NCI-H460 (cell line): ENCODE data around the gene GARIN5B. TPM values are rescaled to one million over a fixed set of nuclear protein-coding genes. Genes with fewer than 3 reads are reported as not detected.
A peak's percentile ranks its signal among the peaks of the same experiment; 100 is the strongest.

Source experiments
- DNase-seq: peaks from one replicate; pipeline ENCODE4 v3.0.0-alpha.2; 2016; ENCODE audit warnings: low read depth; ENCODE audit errors: extremely low read depth
- total RNA-seq: library from RNA; depleted of rRNA; stranded (reverse); fragments of >200 nt; shearing (Covaris generic); gene quantifications from 2 replicates; pipeline ENCODE4 v1.2.3, GENCODE V29; 2014

The GARIN5B gene
- total RNA-seq, 1 experiment from 2014 or later = not detected

DNA sequence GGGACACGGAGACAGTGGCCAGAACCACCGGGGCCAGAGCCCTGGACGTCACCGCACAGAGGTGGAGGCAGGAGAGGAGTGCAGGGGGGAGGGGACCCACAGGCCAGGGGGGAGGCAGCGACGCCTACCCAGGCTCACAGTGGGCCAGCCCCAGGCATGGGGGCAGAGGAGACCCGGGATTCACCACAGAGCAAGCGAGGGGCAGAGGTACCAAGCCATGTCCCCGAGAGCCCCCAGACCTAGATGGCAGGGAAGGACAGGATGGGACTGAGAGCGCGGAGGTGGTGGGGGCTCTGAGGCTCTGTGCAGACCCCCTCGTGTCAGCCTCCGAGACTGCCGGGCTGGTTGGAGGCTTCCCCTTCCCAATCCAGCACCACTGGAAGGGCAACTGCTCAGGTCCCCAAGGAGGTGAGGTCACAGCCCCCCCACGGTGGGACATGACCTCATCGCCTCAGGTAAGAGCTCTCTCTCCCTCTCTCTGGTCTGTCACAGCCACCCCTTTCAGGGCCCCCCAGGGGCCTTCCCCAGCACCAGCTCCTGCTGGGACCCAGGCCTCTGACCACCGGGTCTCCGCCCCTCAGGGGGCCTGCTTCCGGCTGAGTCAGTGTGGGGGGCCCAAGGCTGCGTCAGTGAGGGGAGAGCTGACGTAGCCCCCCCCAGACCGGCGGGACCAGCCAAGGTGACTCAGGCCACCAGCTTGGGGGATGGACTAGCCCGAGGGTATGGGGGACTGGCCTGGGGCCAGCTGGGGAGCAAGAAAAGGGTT lies 9.4 kb upstream of the GARIN5B start:
- no peak for DNase-seq

GRCh38 chr19:55370305-55370988 lies 7.4 kb upstream of the GARIN5B start, which contains the start of gene IL11:
Gene IL11 (minus strand): TSS chr19:55370463. CDS start chr19:55370310, 153 bp downstream.
- DNase-seq = no peak

DNA sequence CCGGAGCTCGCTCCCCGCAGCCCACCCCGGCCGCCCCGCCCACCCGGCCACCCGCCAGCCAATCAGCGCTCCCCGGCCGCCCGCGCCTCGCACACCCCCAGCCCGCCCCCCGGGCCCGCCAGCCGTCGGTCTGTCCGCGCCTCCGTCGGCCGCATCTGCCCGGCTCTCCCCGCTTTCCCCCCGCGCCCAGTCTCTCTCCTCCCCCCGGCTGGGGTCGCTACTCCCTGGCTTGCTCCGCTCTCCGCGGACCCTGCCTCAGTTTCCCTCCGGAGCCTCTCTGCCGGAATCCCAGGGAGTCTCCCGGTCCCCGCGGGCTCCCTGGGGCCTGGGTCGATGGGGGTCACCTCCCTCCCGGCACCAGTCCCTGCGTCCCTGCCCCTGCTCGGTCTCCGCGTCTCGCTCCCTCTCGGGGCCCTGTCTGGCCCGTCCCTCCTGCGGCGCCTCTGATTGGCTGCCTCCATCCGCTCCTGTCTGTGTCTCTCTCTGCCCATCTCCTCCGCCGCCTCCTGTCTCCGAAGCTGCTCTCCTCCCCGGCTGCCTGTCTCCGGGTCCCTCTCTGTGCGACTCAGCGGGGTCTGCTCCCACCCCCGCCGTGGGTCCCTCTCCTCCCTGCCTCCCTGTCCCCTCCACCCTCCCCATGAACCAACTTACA lies 6.7 kb upstream of the GARIN5B start:
- peak; percentile 22 for DNase-seq

- no peak for DNase-seq
These were observed 5.9 kb upstream of the GARIN5B start for GRCh38 chr19:55368701-55369563.

- DNase-seq = no peak
These were observed 5.0 kb upstream of the GARIN5B start for GRCh38 chr19:55368106-55368505.

DNA sequence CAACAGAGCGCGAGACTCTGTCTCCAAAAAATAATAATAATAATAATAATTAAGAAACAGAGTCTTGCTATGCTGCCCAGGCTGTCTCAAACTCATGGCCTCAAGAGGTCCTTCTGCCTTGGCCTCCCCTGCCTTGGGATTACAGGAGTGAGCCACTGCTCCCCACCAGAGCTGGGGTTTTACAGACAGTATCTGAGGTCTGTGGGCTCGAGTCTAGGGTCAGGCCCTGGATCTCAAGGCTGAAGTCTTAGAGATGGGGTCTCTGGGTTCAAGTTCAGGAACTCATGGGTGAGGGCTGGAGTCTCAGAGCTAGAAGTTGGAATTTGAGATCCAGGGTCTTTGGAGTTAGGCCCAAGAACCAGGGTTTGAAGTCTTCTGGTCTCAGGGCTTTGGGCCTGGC lies 3.7 kb upstream of the GARIN5B start:
- no peak for DNase-seq

DNA sequence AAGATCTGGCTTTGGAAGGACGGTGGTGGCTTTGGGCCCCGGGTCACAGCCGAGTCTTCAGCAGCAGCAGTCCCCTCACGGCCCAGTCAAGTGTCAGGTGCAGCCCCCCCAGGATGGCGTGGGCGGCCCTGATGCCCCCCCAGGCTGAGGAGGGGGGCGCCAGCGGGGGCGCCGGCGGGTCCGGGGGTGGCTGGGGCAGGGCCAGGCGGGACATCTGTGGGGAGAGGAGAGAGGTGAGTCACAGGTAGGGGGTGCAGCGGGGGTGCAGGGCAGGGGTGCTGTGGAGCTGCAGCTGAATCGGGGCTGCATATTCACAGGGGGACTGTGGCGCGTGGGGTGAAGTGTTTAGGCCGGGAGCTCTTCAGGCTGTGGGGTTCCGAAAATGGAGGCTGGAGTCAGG lies 2.9 kb upstream of the GARIN5B start:
- DNase-seq = no peak

DNA sequence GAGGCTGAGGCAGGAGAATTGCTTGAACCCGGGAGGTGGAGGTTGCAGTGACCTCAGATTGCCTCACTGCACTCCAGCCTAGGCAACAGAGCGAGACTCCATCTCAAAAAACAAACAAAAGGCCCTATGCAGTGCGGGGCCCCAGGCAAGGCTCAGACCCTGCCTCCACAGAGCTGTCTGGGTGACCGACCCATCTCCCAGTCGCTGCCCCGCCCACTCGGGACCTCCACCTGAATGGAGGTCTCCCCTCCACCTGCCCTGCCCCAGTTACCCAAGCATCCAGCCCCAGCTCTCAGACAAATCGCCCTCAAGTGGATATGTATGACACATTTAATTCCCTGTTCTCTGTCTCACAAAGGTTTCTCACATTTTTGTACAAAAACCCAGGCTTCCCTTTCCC lies 2.2 kb upstream of the GARIN5B start:
- no peak for DNase-seq

GRCh38 chr19:55362174-55362989 lies 678 bp downstream of the GARIN5B start:
- DNase-seq = no peak

- DNase-seq = no peak
These were observed 2.2 kb downstream of the GARIN5B start for GRCh38 chr19:55360902-55361301.

DNA sequence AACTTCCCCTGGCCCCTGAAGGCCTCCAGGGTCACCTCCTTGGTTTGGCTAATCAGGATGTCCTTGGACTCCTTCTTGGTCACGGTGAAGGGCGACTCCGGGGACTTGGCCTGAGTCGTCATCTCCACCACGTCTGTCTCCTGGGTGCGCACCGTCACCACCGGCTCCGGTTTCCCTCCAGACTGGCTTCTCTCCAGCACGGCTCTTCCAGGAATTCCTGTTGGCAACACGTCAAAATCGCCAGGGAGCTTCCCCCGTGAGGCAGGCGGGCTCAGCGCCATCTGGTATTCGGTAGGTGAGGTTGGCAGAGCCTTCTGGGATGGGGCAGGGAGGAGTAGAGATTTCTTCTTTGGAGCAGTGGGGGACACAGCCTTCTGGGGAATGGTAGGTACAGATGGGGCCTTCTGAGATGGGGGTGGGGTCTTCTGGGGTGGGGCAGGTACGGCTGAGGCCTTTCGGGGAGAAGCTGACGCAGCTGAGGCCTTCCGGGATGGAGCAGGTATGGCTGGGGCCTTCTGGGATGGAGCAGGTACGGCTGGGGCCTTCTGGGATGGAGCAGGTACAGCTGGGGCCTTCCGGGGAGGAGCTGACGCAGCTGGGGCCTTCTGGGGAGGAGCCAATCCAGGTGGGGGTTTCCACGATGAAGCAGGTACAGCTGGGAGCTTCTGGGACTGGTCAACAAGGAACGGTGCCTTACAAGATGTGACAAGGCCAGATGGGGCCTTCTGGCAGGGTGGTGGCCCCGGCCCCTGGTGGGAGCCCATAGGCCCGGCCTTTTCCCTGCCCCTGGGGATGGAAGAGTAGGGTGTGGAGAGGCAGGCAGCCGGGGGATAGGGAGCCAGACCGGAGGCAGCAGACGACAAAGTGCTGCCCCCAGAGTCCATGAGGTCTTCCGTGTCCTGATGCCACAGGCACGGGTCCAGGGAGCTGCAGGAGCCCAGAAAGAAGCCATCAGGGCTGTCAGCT lies 3.8 kb downstream of the GARIN5B start:
- no peak for DNase-seq

- DNase-seq = no peak
These were observed 4.6 kb downstream of the GARIN5B start for GRCh38 chr19:55358493-55358892.

DNA sequence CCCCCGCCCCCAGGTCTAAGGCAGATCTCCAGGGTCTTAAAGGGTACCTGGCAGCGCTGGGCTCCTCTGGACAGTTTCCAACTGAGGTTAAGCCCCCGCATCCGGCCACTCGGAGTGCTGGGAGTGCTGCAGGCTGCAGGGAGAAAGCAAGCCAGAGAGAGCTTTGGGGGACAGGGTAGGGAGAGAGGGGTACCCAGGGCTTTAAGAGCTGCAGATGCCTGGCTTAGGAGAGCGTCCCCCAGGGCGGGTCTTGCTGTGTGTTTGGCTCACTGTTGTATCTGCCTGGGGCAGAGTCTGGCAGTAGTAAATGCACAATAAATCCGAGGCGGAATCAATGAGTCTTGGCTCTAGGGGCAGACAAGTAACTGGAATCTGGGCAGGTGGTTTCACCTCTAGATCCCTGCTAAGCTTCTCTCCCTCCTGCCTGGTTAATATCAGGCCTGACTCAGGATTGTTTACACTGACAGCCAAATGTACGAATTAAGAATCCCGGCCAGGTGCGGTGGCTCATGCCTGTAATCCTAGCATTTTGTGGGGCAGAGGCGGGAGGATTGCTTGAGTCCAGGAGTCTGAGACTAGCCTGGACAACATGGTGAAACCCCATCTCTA lies 7.7 kb downstream of the GARIN5B start:
- no peak for DNase-seq

GRCh38 chr19:55354698-55355212 lies 8.3 kb downstream of the GARIN5B start, which contains the start of gene COX6B2:
Gene COX6B2 (minus strand): TSS chr19:55354719. CDS start chr19:55354521, 198 bp downstream.
- DNase-seq = no peak

GRCh38 chr19:55353803-55354697 lies 9.0 kb downstream of the GARIN5B start:
- DNase-seq = no peak

GRCh38 chr19:55353356-55353802 lies 9.7 kb downstream of the GARIN5B start:
- DNase-seq = no peak
